ENCODE results near the gene SCN11A.

- TF ChIP-seq PRDM10 (CRISPR knock-in tag; IDR thresholded peaks at IDR 0.05; ENCODE audit: low read depth) (no peak), GFI1 (CRISPR knock-in tag; IDR thresholded peaks at IDR 0.05; ENCODE audit: borderline replicate concordance) (no peak)
Observed at GRCh38 chr3:39021465-39022285, 30.1 kb downstream of the SCN11A start.
